H9 (cell line): ENCODE measurements around the gene INPP4A. TPM values are rescaled to one million over a fixed set of nuclear protein-coding genes. Genes with fewer than 3 reads are reported as not detected.

Experiments
- DNase-seq: peaks from one replicate; pipeline ENCODE4 v3.0.0-alpha.2; 2017
- H2AFZ ChIP-seq: one replicate; pipeline ENCODE4 v1.6.1; 2013; ENCODE audit warnings: mild to moderate bottlenecking, low read length, control low read depth, moderate library complexity
- H2AK5ac ChIP-seq: 2 replicates; pipeline ENCODE4 v1.6.1; 2013; ENCODE audit warnings: low read length, control low read depth, mixed read lengths; ENCODE audit not compliant: insufficient read length
- H2BK120ac ChIP-seq: one replicate; pipeline ENCODE4 v1.6.1; 2013; ENCODE audit warnings: low read depth, mild to moderate bottlenecking, low read length, control low read depth, inconsistent platforms; ENCODE audit not compliant: poor library complexity, severe bottlenecking
- H2BK12ac ChIP-seq: 2 replicates; pipeline ENCODE4 v1.6.1; 2013; ENCODE audit warnings: low read length, control low read depth, mixed read lengths, low read depth; ENCODE audit not compliant: insufficient read length
- H2BK15ac ChIP-seq: 2 replicates; pipeline ENCODE4 v1.6.1; 2013; ENCODE audit warnings: low read depth, low read length, control low read depth
- H2BK20ac ChIP-seq: one replicate; pipeline ENCODE4 v1.6.1; 2013; ENCODE audit warnings: low read depth, mild to moderate bottlenecking, low read length, control low read depth, inconsistent platforms; ENCODE audit not compliant: poor library complexity, severe bottlenecking
- H2BK5ac ChIP-seq: 2 replicates; pipeline ENCODE4 v1.6.1; 2013; ENCODE audit warnings: low read length, control low read depth, mixed read lengths; ENCODE audit not compliant: insufficient read length
- H3K14ac ChIP-seq: 2 replicates; pipeline ENCODE4 v1.6.1; 2013; ENCODE audit warnings: low read length, control low read depth; ENCODE audit not compliant: insufficient read depth
- H3K18ac ChIP-seq: 2 replicates; pipeline ENCODE4 v1.6.1; 2013; ENCODE audit warnings: low read depth, mild to moderate bottlenecking, mixed read lengths, low read length, control low read depth; ENCODE audit not compliant: insufficient read length
- H3K23ac ChIP-seq: 2 replicates; pipeline ENCODE4 v1.6.1; 2013; ENCODE audit warnings: low read length, control low read depth, mixed read lengths, low read depth; ENCODE audit not compliant: insufficient read length
- H3K23me2 ChIP-seq: 2 replicates; pipeline ENCODE4 v1.6.1; 2013; ENCODE audit warnings: low read depth, mild to moderate bottlenecking, mixed read lengths, low read length, control low read depth; ENCODE audit not compliant: insufficient read length, poor library complexity, severe bottlenecking
- H3K27ac ChIP-seq: 2 replicates; pipeline ENCODE4 v1.5.1; 2013; ENCODE audit warnings: low read length, control low read depth, mixed read lengths, low read depth; ENCODE audit not compliant: insufficient read length
- H3K27me3 ChIP-seq: 2 replicates; pipeline ENCODE4 v1.6.1; 2013; ENCODE audit warnings: low read length, control low read depth, inconsistent platforms; ENCODE audit not compliant: insufficient read depth
- H3K4ac ChIP-seq: 2 replicates; pipeline ENCODE4 v1.6.1; 2013; ENCODE audit warnings: low read depth, mild to moderate bottlenecking, control low read depth, inconsistent platforms, low read length, moderate library complexity
- H3K4me1 ChIP-seq: 2 replicates; pipeline ENCODE4 v1.6.1; 2013; ENCODE audit warnings: low read length, control low read depth, inconsistent platforms; ENCODE audit not compliant: insufficient read depth
- H3K4me2 ChIP-seq: 2 replicates; pipeline ENCODE4 v1.6.1; 2013; ENCODE audit warnings: low read length, control low read depth, mixed read lengths; ENCODE audit not compliant: insufficient read length, insufficient read depth
- H3K56ac ChIP-seq: 2 replicates; pipeline ENCODE4 v1.6.1; 2013; ENCODE audit warnings: low read depth, mild to moderate bottlenecking, mixed read lengths, low read length, control low read depth; ENCODE audit not compliant: insufficient read length
- H3K79me1 ChIP-seq: 2 replicates; pipeline ENCODE4 v1.6.1; 2013; ENCODE audit warnings: low read depth, mild to moderate bottlenecking, moderate library complexity, low read length, control low read depth, inconsistent platforms; ENCODE audit not compliant: insufficient read depth, poor library complexity, severe bottlenecking
- H3K79me2 ChIP-seq: 2 replicates; pipeline ENCODE4 v1.6.1; 2013; ENCODE audit warnings: low read length, control low read depth, inconsistent platforms; ENCODE audit not compliant: insufficient read depth
- H3K9ac ChIP-seq: 2 replicates; pipeline ENCODE4 v1.6.1; 2013; ENCODE audit warnings: low read length, control low read depth, mixed read lengths; ENCODE audit not compliant: insufficient read length; ENCODE audit errors: extremely low read depth
- H3K9me3 ChIP-seq: one replicate; pipeline ENCODE4 v1.6.1; 2013; ENCODE audit warnings: low read depth, low read length, inconsistent platforms; ENCODE audit not compliant: control insufficient read depth
- H3T11ph ChIP-seq: one replicate; pipeline ENCODE4 v1.6.1; 2013; ENCODE audit warnings: mild to moderate bottlenecking, low read length, control low read depth, inconsistent platforms
- H4K20me1 ChIP-seq: one replicate; pipeline ENCODE4 v1.6.1; 2013; ENCODE audit not compliant: control insufficient read depth, insufficient read length, insufficient read depth
- H4K5ac ChIP-seq: 2 replicates; pipeline ENCODE4 v1.6.1; 2013; ENCODE audit warnings: low read depth, mild to moderate bottlenecking, mixed read lengths, low read length, control low read depth; ENCODE audit not compliant: insufficient read length
- H4K8ac ChIP-seq: replicated peaks from 2 replicates; pipeline ENCODE4 v1.6.1; 2013; ENCODE audit warnings: low read length, control low read depth, mixed read lengths, low read depth; ENCODE audit not compliant: insufficient read length
- H4K91ac ChIP-seq: 2 replicates; pipeline ENCODE4 v1.6.1; 2013; ENCODE audit warnings: low read depth, mild to moderate bottlenecking, moderate library complexity, mixed read lengths, low read length, control low read depth; ENCODE audit not compliant: insufficient read length
- H3K27ac Mint-ChIP-seq, 3 experiments: 2 replicates in 2 of 3; 3 replicates in 1 of 3; pipeline ENCODE4 v1.8.0; 2020 to 2021; ENCODE audit warnings: mixed read lengths in 3 of 3, mild to moderate bottlenecking in 1 of 3, moderate library complexity in 1 of 3
- H3K27me3 Mint-ChIP-seq: 2 replicates; pipeline ENCODE4 v1.8.0; 2021; ENCODE audit warnings: low read depth, mild to moderate bottlenecking, moderate library complexity, mixed read lengths
- H3K36me3 Mint-ChIP-seq, 3 experiments: 2 replicates in 2 of 3; 3 replicates in 1 of 3; pipeline ENCODE4 v1.8.0; 2020 to 2021; ENCODE audit warnings: low read depth in 3 of 3, mixed read lengths in 3 of 3; ENCODE audit not compliant: insufficient read depth in 1 of 3
- H3K4me1 Mint-ChIP-seq, 2 experiments: 2 replicates each; pipeline ENCODE4 v1.8.0; 2020; ENCODE audit warnings: mixed read lengths in 2 of 2
- H3K4me3 Mint-ChIP-seq, 2 experiments: 2 replicates in 1 of 2; 3 replicates in 1 of 2; pipeline ENCODE4 v1.8.0; 2020 to 2021; ENCODE audit warnings: mild to moderate bottlenecking in 2 of 2, mixed read lengths in 2 of 2, moderate library complexity in 1 of 2
- H3K9me3 Mint-ChIP-seq, 2 experiments: 2 replicates in 1 of 2; 3 replicates in 1 of 2; pipeline ENCODE4 v1.8.0; 2020; ENCODE audit warnings: mild to moderate bottlenecking in 2 of 2, mixed read lengths in 2 of 2, moderate library complexity in 1 of 2
- WGBS: extraction: QIAGEN DNeasy Blood & Tissue Kit; methylation state at CpG from one replicate; pipeline ENCODE4 v1.1.7; 2013; ENCODE audit warnings: missing lambda C conversion rate, low lambda C conversion rate, mixed read lengths; ENCODE audit not compliant: insufficient read length; ENCODE audit errors: extremely low coverage; 5-methylcytosine and 5-hydroxymethylcytosine counted together
- total RNA-seq: library from RNA; stranded (reverse); gene quantifications from 2 replicates; pipeline ENCODE4 v1.2.1, GENCODE V29; 2021
- TF ChIP-seq, protein P1 (sequence below): fragments of 200-600 bp; sonication (generic); conservative IDR thresholded peaks from 3 replicates; pipeline ENCODE4 v1.8.0; 2021; ENCODE audit warnings: antibody characterized with exemption, mild to moderate bottlenecking

Gene INPP4A
- total RNA-seq, 1 experiment from 2014 or later: 55.2 TPM

- no CpG with 5 or more reads among the region's 2 CpGs for WGBS
These were observed 65.6 kb downstream of the INPP4A start for GRCh38 chr2:98510322-98510662.

More at GRCh38 chr2:98510322-98510662, 65.6 kb downstream of the INPP4A start:
- Mint-ChIP-seq H3K4me3 (no peak overlapping the region), H3K27ac (peak overlapping the region in 1 of 3 experiments; percentile 77; a peak in 3 of 7 replicates), H3K36me3 (peaks cover 4 to 15% (median 14%) of the 10 kb centered on the region in 3 experiments; a peak in 6 of 7 replicates), H3K9me3 (no peaks in the 10 kb centered on the region), H3K27me3 (no peaks in the 10 kb centered on the region), H3K4me1 (peaks cover 44 to 53% of the 10 kb centered on the region in 2 experiments)
- Histone ChIP-seq H4K5ac (no peak overlapping the region), H2BK12ac (no peak overlapping the region), H3K14ac (no peak overlapping the region), H2BK5ac (no peak overlapping the region), H2BK120ac (no peak overlapping the region), H2BK20ac (no peak overlapping the region), H3K9ac (no peak overlapping the region), H3K79me1 (no peaks in the 10 kb centered on the region), H2AK5ac (no peak overlapping the region), H2AFZ (no peak overlapping the region), H4K8ac (no peak overlapping the region), H3K4me2 (no peak overlapping the region), H3K4me1 (no peaks in the 10 kb centered on the region), H3K79me2 (no peaks in the 10 kb centered on the region), H3K27me3 (no peaks in the 10 kb centered on the region), H2BK15ac (no peak overlapping the region), H3K9me3 (no peaks in the 10 kb centered on the region), H3T11ph (no peak overlapping the region), H3K27ac (no peak overlapping the region), H4K91ac (no peak overlapping the region), H4K20me1 (no peaks in the 10 kb centered on the region), H3K56ac (no peak overlapping the region), H3K18ac (no peak overlapping the region), H3K4ac (no peak overlapping the region), H3K23me2 (no peaks in the 10 kb centered on the region), H3K23ac (no peak overlapping the region)
- DNase-seq: no peak
- TF ChIP-seq, protein P1, sequence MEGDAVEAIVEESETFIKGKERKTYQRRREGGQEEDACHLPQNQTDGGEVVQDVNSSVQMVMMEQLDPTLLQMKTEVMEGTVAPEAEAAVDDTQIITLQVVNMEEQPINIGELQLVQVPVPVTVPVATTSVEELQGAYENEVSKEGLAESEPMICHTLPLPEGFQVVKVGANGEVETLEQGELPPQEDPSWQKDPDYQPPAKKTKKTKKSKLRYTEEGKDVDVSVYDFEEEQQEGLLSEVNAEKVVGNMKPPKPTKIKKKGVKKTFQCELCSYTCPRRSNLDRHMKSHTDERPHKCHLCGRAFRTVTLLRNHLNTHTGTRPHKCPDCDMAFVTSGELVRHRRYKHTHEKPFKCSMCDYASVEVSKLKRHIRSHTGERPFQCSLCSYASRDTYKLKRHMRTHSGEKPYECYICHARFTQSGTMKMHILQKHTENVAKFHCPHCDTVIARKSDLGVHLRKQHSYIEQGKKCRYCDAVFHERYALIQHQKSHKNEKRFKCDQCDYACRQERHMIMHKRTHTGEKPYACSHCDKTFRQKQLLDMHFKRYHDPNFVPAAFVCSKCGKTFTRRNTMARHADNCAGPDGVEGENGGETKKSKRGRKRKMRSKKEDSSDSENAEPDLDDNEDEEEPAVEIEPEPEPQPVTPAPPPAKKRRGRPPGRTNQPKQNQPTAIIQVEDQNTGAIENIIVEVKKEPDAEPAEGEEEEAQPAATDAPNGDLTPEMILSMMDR: no peak
